ENCODE results near the gene ALDH1A3.

Gene ALDH1A3

DNA sequence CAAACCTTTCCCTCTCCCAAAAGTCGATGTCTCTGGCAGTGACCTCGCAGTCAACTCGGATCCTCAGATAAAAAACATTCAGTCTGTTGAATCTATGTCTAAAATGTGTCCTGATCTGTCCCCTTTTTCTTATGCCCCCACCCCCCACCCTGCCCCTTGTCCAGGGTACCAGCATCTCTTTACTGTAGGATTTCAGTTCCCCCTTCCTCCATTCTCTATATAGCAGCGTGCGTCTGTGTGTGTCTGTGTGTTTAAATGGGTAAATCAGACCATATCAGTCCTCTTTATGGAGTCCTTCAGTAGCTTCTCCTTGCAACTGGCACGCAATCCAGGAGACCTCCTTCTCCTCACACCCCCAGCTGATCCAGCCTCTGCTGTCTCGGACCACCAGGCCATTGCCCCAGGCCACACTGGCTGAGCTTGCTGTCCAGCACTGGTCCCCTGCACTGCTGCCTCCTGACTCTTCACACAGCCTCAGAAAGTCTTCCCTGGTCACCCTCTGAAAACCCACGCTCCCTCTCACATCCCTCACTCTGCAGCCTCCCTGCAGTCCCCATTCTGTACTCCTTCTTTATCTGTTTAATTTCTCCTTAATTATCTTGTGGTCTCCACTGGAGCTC is 41.0 kb downstream of the ALDH1A3 start:
- Histone ChIP-seq H3K4me2 (peak overlapping the region in 7 of 11 experiments; percentile 95 to 99 (median 96); a peak in 8 of 22 replicates), H3K9ac (no peak overlapping the region), H3K9me3 (replicated peaks in 1 of 11) (no peaks in the 10 kb centered on the region), H3K4me1 (peaks cover 40 to 62% (median 42%) of the 10 kb centered on the region in 10 experiments), H3K27ac (no peak overlapping the region), H4K20me1 (peaks cover 0 to 24% (median 4%) of the 10 kb centered on the region in 11 experiments; a peak in 12 of 22 replicates), H3K4me3 (no peak overlapping the region), H3K36me3 (peaks cover 0 to 1% (median 0%) of the 10 kb centered on the region in 11 experiments; a peak in 1 of 22 replicates), H3K27me3 (peaks cover 51 to 78% (median 68%) of the 10 kb centered on the region in 11 experiments)
- TF ChIP-seq Cebpa-rat (IDR thresholded peaks at IDR 0.05), result no peak

DNA sequence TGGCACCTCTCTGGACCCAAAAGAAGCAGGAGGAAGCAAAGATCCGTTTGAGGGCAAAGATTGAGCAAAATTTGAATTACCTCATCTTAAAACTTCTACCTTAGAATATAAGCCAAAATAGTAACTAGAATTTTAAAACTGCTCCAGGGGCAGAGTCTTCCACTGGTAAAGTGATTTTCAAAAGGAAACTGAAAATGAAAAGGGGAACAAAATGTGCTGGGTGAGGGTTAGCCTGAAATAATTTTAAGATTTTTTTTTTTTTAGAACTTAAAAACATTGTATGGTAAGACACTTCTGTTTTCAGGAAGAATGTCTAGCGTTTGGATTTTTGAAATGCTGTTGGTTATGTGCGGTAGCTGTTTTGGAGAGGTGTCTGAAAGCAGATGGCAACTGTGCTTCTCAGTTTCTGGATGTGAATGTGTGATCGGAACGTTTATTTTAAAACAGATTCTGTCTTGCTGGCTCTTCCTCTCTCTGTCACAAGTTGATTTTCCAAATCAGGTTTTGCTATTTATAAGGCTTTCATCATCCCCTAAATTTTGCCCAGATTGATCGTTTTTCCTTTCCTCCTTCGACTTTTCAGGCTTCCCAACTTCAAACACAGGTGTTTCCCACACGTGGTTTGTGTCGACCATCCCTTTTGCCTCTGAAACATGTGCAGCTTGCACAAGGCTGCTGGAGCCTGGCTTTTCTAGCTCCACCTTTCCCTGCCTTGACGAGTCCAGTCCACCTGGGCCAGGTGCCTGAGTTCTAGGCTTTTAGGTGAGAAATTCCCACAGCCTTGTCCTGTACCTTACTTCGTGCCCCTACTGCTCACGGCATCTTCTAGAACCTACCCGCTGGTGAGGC is 42.8 kb downstream of the ALDH1A3 start:
- TF ChIP-seq Cebpa-rat (IDR thresholded peaks at IDR 0.05), result no peak
- Histone ChIP-seq H3K4me3 (peak overlapping the region in 5 of 10 experiments; percentile 29 to 51 (median 43); a peak in 9 of 20 replicates), H4K20me1 (peaks cover 0 to 24% (median 4%) of the 10 kb centered on the region in 11 experiments; a peak in 12 of 22 replicates), H3K9ac (peak overlapping the region in 8 of 11 experiments; percentile 2 to 68 (median 56); a peak in 13 of 22 replicates), H3K4me1 (peaks cover 41 to 67% (median 50%) of the 10 kb centered on the region in 10 experiments), H3K27me3 (peaks cover 41 to 69% (median 60%) of the 10 kb centered on the region in 11 experiments), H3K9me3 (replicated peaks in 1 of 11) (no peaks in the 10 kb centered on the region), H3K27ac (peak overlapping the region in 7 of 11 experiments; percentile 21 to 67 (median 48); a peak in 12 of 22 replicates), H3K36me3 (peaks cover 0 to 5% (median 0%) of the 10 kb centered on the region in 11 experiments; a peak in 1 of 22 replicates), H3K4me2 (peak overlapping the region; percentile 60 to 98 (median 83))

DNA sequence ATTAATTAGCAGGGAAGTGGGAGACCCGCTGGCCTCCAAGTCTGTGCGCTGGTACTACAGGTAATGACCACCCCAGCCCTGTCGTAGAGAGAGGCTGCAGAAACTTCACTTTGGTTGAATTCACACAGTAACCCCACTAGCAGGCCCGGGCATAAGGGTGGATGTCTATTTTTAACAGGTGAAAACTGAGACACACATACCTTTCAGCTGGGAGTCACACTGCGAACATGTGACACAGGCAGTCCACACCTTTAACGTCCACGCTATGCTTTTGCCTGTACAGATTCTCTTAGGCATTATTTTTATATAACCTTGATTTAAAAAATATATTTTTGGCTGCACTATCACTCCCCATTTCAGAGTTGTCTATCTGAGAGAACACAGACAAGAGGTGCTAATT is 43.4 kb downstream of the ALDH1A3 start:
- peak overlapping the region in 2 of 10 experiments; percentile 29 to 45; a peak in 2 of 20 replicates for H3K4me3 ChIP-seq
- no peaks in the 10 kb centered on the region for H3K9me3 ChIP-seq (replicated peaks in 1 of 11)
- peak overlapping the region; percentile 60 to 98 (median 83) for H3K4me2 ChIP-seq
- peaks cover 40 to 70% (median 55%) of the 10 kb centered on the region in 10 experiments for H3K4me1 ChIP-seq
- peaks cover 0 to 5% (median 0%) of the 10 kb centered on the region in 11 experiments; a peak in 1 of 22 replicates for H3K36me3 ChIP-seq
- peaks cover 35 to 62% (median 53%) of the 10 kb centered on the region in 11 experiments for H3K27me3 ChIP-seq
- H3K27ac ChIP-seq, result peak overlapping the region in 4 of 11 experiments; percentile 34 to 67 (median 62); a peak in 6 of 22 replicates
- H4K20me1 ChIP-seq, result peaks cover 0 to 24% (median 4%) of the 10 kb centered on the region in 11 experiments; a peak in 12 of 22 replicates
- TF ChIP-seq Cebpa-rat (IDR thresholded peaks at IDR 0.05), result no peak
- peak overlapping the region in 6 of 11 experiments; percentile 2 to 68 (median 60); a peak in 7 of 22 replicates for H3K9ac ChIP-seq

DNA sequence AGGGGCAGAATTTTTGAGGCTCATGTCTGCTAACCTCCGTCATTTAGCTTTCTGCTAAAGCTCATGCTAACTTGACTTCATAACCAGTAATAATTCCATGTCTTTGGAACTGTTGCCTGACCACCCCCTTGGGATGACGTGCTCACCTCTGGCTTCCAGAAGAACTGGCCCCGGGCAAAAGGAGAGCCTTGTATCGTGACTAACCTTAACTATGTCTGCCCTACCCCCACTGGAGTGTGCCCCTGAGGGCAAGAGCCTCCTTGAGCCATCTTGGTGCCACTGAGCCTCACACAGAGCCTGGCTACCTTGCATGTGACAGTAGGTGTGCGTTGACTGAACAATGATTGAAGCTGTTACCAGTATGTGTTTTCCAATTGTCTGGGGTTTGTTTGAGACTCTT is 44.3 kb downstream of the ALDH1A3 start:
- no peak overlapping the region for H3K4me3 ChIP-seq
- H3K27me3 ChIP-seq, result peaks cover 27 to 54% (median 45%) of the 10 kb centered on the region in 11 experiments
- no peak overlapping the region for H3K27ac ChIP-seq
- H4K20me1 ChIP-seq, result peaks cover 0 to 22% (median 0%) of the 10 kb centered on the region in 11 experiments; a peak in 7 of 22 replicates
- no peaks in the 10 kb centered on the region for H3K9me3 ChIP-seq (replicated peaks in 1 of 11)
- H3K4me1 ChIP-seq, result peaks cover 34 to 67% (median 51%) of the 10 kb centered on the region in 10 experiments
- H3K4me2 ChIP-seq, result peak overlapping the region in 8 of 11 experiments; percentile 23 to 95 (median 78); a peak in 10 of 22 replicates
- TF ChIP-seq Cebpa-rat (IDR thresholded peaks at IDR 0.05), result no peak
- peaks cover 0 to 5% (median 0%) of the 10 kb centered on the region in 11 experiments; a peak in 1 of 22 replicates for H3K36me3 ChIP-seq
- H3K9ac ChIP-seq, result no peak overlapping the region

DNA sequence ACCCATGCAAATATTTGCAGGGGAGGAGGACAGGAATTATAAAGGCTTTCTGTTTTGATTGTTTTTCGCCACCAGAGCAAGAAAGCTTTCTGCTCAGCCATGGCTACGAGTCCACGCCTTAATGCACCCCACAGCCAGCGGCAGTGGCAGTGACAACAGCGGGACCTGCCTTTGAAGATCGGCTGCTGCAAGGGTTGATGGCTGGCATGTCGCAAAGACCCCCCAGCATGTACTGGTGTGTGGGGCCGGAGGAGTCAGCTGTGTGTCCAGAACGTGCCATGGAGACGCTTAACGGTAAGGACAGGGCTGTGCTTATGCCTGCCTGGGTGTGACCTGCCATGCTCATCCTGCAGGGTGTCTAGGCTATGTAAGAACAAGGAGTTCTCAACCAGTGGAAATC is 44.8 kb downstream of the ALDH1A3 start:
- TF ChIP-seq Cebpa-rat (IDR thresholded peaks at IDR 0.05), result no peak
- Histone ChIP-seq H4K20me1 (peaks cover 0 to 22% (median 0%) of the 10 kb centered on the region in 11 experiments; a peak in 7 of 22 replicates), H3K9me3 (replicated peaks in 1 of 11) (no peaks in the 10 kb centered on the region), H3K27ac (no peak overlapping the region), H3K4me2 (peak overlapping the region in 2 of 11 experiments; percentile 26 to 95; a peak in 1 of 22 replicates), H3K27me3 (peaks cover 22 to 48% (median 40%) of the 10 kb centered on the region in 11 experiments), H3K9ac (no peak overlapping the region), H3K36me3 (peaks cover 0 to 5% (median 0%) of the 10 kb centered on the region in 11 experiments; a peak in 1 of 22 replicates), H3K4me1 (peaks cover 35 to 70% (median 55%) of the 10 kb centered on the region in 10 experiments), H3K4me3 (no peak overlapping the region)

DNA sequence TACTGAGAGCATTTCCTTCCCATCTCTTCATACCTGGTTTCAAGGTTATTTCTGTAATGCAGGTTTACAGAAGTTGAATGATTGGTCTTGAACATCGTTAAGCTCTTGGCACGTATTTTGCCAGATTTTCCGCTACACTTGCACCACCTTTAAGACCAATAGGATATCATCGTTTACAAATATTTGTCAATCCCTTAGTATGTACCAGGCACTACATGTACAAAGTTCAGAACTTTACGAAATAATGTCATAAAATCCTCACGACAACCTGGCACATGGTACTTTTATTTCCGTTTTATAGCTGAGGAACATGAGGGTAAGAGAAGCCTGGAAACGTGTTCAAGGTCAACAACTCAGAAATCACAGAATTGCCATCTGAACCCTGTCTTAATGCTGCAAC is 45.8 kb downstream of the ALDH1A3 start:
- Histone ChIP-seq H3K9me3 (replicated peaks in 1 of 11) (no peaks in the 10 kb centered on the region), H3K27me3 (peaks cover 11 to 38% (median 29%) of the 10 kb centered on the region in 11 experiments), H3K27ac (no peak overlapping the region), H3K4me2 (no peak overlapping the region), H3K4me3 (no peak overlapping the region), H3K4me1 (peaks cover 40 to 70% (median 58%) of the 10 kb centered on the region in 10 experiments), H3K36me3 (peaks cover 0 to 5% (median 0%) of the 10 kb centered on the region in 11 experiments; a peak in 1 of 22 replicates), H4K20me1 (peaks cover 0 to 14% (median 0%) of the 10 kb centered on the region in 11 experiments; a peak in 4 of 22 replicates), H3K9ac (no peak overlapping the region)
- TF ChIP-seq Cebpa-rat (IDR thresholded peaks at IDR 0.05), result no peak

DNA sequence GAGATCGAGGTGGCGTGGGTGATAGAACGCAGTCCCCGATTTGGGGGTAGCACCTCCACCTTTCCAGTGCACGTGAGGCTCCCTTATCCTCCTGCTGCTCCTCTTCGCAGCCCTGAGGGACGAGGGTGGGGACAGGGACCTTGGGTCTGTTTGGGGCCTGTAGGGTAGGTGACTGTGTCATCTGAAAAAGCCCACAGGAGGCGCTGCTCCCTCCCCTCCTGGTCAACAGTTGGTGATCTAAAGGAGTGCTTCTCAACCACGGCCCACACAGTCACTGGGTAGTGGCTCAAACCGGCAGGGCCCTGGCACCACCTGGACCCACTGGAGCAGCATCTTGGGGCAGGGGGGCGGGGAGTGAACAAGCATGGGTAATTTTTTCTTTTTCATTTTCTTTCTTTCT is 46.6 kb downstream of the ALDH1A3 start:
- H3K4me2 ChIP-seq, result no peak overlapping the region
- H4K20me1 ChIP-seq, result 0 out of 22 replicates have a peak, but pooled peaks cover 0 to 6% (median 0%) of the 10 kb centered on the region in 11 experiments
- no peak overlapping the region for H3K27ac ChIP-seq
- peaks cover 4 to 30% (median 21%) of the 10 kb centered on the region in 11 experiments for H3K27me3 ChIP-seq
- no peak overlapping the region for H3K4me3 ChIP-seq
- no peaks in the 10 kb centered on the region for H3K9me3 ChIP-seq (replicated peaks in 1 of 11)
- no peak overlapping the region for H3K9ac ChIP-seq
- H3K4me1 ChIP-seq, result peaks cover 32 to 70% (median 63%) of the 10 kb centered on the region in 10 experiments
- no peak for TF ChIP-seq Cebpa-rat (IDR thresholded peaks at IDR 0.05)
- H3K36me3 ChIP-seq, result peaks cover 0 to 5% (median 0%) of the 10 kb centered on the region in 11 experiments; a peak in 1 of 22 replicates

Measured in BLaER1 treated with 17β-estradiol and CSF1 and Interleukin-3, amounts not matched to agents 10 nM and 100 nM (cell line).